Gastroesophageal sphincter (tissue), 3 donors: ENCODE data around the gene DAB1.

Experiments used
- CTCF ChIP-seq, 4 experiments: fragments of 200-600 bp in 2 of 4; fragments of 450-650 bp in 2 of 4; sonication (generic) in 1 of 4; IDR thresholded peaks; one replicate each; pipeline ENCODE4 v1.5.1; 2017 to 2019; ENCODE audit warnings: antibody characterized with exemption in 4 of 4, mild to moderate bottlenecking in 2 of 4, moderate library complexity in 2 of 4
- POLR2A ChIP-seq, 2 donors: fragments of 450-650 bp; IDR thresholded peaks; one replicate each; pipeline ENCODE4 v1.6.1; 2017; ENCODE audit warnings: antibody characterized with exemption in 2 of 2, mild to moderate bottlenecking in 2 of 2, moderate library complexity in 1 of 2

- TF ChIP-seq CTCF (IDR thresholded peaks at IDR 0.05), result no peak
- TF ChIP-seq POLR2A (IDR thresholded peaks at IDR 0.05), result no peak
Measured at GRCh38 chr1:57063406-57064125, 360.3 kb downstream of the DAB1 start.
